Measurements from ENCODE around the gene GFOD1.
A peak's percentile ranks its signal among the peaks of the same experiment; 100 is the strongest.
"Not testable (repeated sequence)": the region's sequence is repeated elsewhere in the genome, so short reads cannot be mapped to it uniquely, and the experiment has no call there.

Gene GFOD1

GRCh38 chr6:13348334-13349113 is 138.9 kb downstream of the GFOD1 start:
- DNase-seq = no peak

GRCh38 chr6:13346245-13346644 is 141.2 kb downstream of the GFOD1 start:
- DNase-seq = no peak

GRCh38 chr6:13342414-13343019 is 144.9 kb downstream of the GFOD1 start:
- DNase-seq = no peak

GRCh38 chr6:13339863-13340630 is 147.4 kb downstream of the GFOD1 start:
- DNase-seq = no peak

- DNase-seq = no peak
Observed at GRCh38 chr6:13338038-13338437, 149.4 kb downstream of the GFOD1 start.

GRCh38 chr6:13336553-13336952 is 150.8 kb downstream of the GFOD1 start:
- DNase-seq = peak; percentile 70

GRCh38 chr6:13334953-13335352 is 152.4 kb downstream of the GFOD1 start:
- DNase-seq = no peak

- no peak for DNase-seq
Observed at GRCh38 chr6:13332349-13332706, 155.1 kb downstream of the GFOD1 start.

GRCh38 chr6:13331516-13332348 is 155.7 kb downstream of the GFOD1 start:
- DNase-seq = peak; percentile 54

- DNase-seq = no peak
Observed at GRCh38 chr6:13328875-13329183, 158.6 kb downstream of the GFOD1 start.

GRCh38 chr6:13328076-13328874 is 159.1 kb downstream of the GFOD1 start, which contains the start of gene TBC1D7:
TBC1D7 (minus strand) TSS chr6:13328537; CDS start chr6:13326898, 1,639 bp downstream.
- DNase-seq = peak; percentile 94

GRCh38 chr6:13327691-13328075 is 159.7 kb downstream of the GFOD1 start:
- peak; percentile 23 for DNase-seq

GRCh38 chr6:13326031-13326586 is 161.3 kb downstream of the GFOD1 start:
- not testable (repeated sequence) for DNase-seq

- no peak for DNase-seq
Observed at GRCh38 chr6:13319891-13320564, 167.4 kb downstream of the GFOD1 start.

GRCh38 chr6:13318821-13319220 is 168.6 kb downstream of the GFOD1 start:
- no peak for DNase-seq

GRCh38 chr6:13315896-13316295 is 171.5 kb downstream of the GFOD1 start:
- no peak for DNase-seq

GRCh38 chr6:13314806-13315205 is 172.6 kb downstream of the GFOD1 start:
- no peak for DNase-seq

GRCh38 chr6:13311155-13311554 is 176.2 kb downstream of the GFOD1 start:
- DNase-seq = no peak

- DNase-seq = no peak
Observed at GRCh38 chr6:13308332-13308731, 179.1 kb downstream of the GFOD1 start.
